ENCODE data around the gene RAMP1. TPM values are rescaled to one million over a fixed set of nuclear protein-coding genes. Genes with fewer than 3 reads are reported as not detected.
"Not testable (repeated sequence)": the region's sequence is repeated elsewhere in the genome, so short reads cannot be mapped to it uniquely, and the experiment has no call there.

RAMP1 gene
- total RNA-seq, 1 donor from 2014 or later = 176 TPM

GRCh38 chr2:237946423-237946822 is 87.0 kb downstream of the RAMP1 start:
- H3K4me3 Mint-ChIP-seq (ENCODE audit: unreplicated experiment) = no peak overlapping the region
- H3K9me3 Mint-ChIP-seq (ENCODE audit: low read depth) = peaks cover 11% of the 10 kb centered on the region
- TF ChIP-seq CTCF (IDR thresholded peaks at IDR 0.05) = no peak
- H3K27me3 Mint-ChIP-seq (ENCODE audit: low read depth) = no peaks in the 10 kb centered on the region
- H3K36me3 Mint-ChIP-seq (ENCODE audit: low read depth) = no peaks in the 10 kb centered on the region
- peaks cover 11% of the 10 kb centered on the region for H3K4me1 Mint-ChIP-seq (ENCODE audit: low read depth)
- no peak for DNase-seq (ENCODE audit: low spot score)
- no peak overlapping the region for H3K27ac Mint-ChIP-seq (ENCODE audit: unreplicated experiment)

GRCh38 chr2:237951354-237951753 is 91.9 kb downstream of the RAMP1 start:
- not testable (repeated sequence) for H3K27ac Mint-ChIP-seq (ENCODE audit: unreplicated experiment); H3K4me1 Mint-ChIP-seq (ENCODE audit: low read depth); DNase-seq (ENCODE audit: low spot score); H3K9me3 Mint-ChIP-seq (ENCODE audit: low read depth); H3K36me3 Mint-ChIP-seq (ENCODE audit: low read depth); H3K4me3 Mint-ChIP-seq (ENCODE audit: unreplicated experiment); H3K27me3 Mint-ChIP-seq (ENCODE audit: low read depth)

- Mint-ChIP-seq H3K4me3 (ENCODE audit: unreplicated experiment) (no peak overlapping the region), H3K36me3 (ENCODE audit: low read depth) (no peaks in the 10 kb centered on the region), H3K27me3 (ENCODE audit: low read depth) (no peaks in the 10 kb centered on the region), H3K4me1 (ENCODE audit: low read depth) (no peaks in the 10 kb centered on the region), H3K9me3 (ENCODE audit: low read depth) (peaks cover 3% of the 10 kb centered on the region), H3K27ac (ENCODE audit: unreplicated experiment) (no peak overlapping the region)
- TF ChIP-seq CTCF (IDR thresholded peaks at IDR 0.05) = no peak
- no peak for DNase-seq (ENCODE audit: low spot score)
These were observed 92.5 kb downstream of the RAMP1 start for GRCh38 chr2:237951878-237952277.

GRCh38 chr2:237952851-237953250 is 93.4 kb downstream of the RAMP1 start:
- H3K27ac Mint-ChIP-seq (ENCODE audit: unreplicated experiment) = no peak overlapping the region
- no peaks in the 10 kb centered on the region for H3K27me3 Mint-ChIP-seq (ENCODE audit: low read depth)
- no peaks in the 10 kb centered on the region for H3K36me3 Mint-ChIP-seq (ENCODE audit: low read depth)
- no peak for TF ChIP-seq CTCF (IDR thresholded peaks at IDR 0.05)
- no peak for DNase-seq (ENCODE audit: low spot score)
- no peak overlapping the region for H3K4me3 Mint-ChIP-seq (ENCODE audit: unreplicated experiment)
- no peaks in the 10 kb centered on the region for H3K4me1 Mint-ChIP-seq (ENCODE audit: low read depth)
- H3K9me3 Mint-ChIP-seq (ENCODE audit: low read depth) = no peaks in the 10 kb centered on the region

GRCh38 chr2:237955640-237956401 is 96.4 kb downstream of the RAMP1 start:
- H3K4me1 Mint-ChIP-seq (ENCODE audit: low read depth) = no peaks in the 10 kb centered on the region
- H3K27me3 Mint-ChIP-seq (ENCODE audit: low read depth) = no peaks in the 10 kb centered on the region
- no peak overlapping the region for H3K4me3 Mint-ChIP-seq (ENCODE audit: unreplicated experiment)
- no peak overlapping the region for H3K27ac Mint-ChIP-seq (ENCODE audit: unreplicated experiment)
- DNase-seq (ENCODE audit: low spot score) = no peak
- peaks cover 3% of the 10 kb centered on the region for H3K9me3 Mint-ChIP-seq (ENCODE audit: low read depth)
- H3K36me3 Mint-ChIP-seq (ENCODE audit: low read depth) = no peaks in the 10 kb centered on the region
- no peak for TF ChIP-seq CTCF (IDR thresholded peaks at IDR 0.05)

- Mint-ChIP-seq H3K36me3 (ENCODE audit: low read depth) (no peaks in the 10 kb centered on the region), H3K27me3 (ENCODE audit: low read depth) (no peaks in the 10 kb centered on the region), H3K4me3 (ENCODE audit: unreplicated experiment) (no peak overlapping the region), H3K27ac (ENCODE audit: unreplicated experiment) (no peak overlapping the region), H3K4me1 (ENCODE audit: low read depth) (no peaks in the 10 kb centered on the region), H3K9me3 (ENCODE audit: low read depth) (peaks cover 3% of the 10 kb centered on the region)
- no peak for DNase-seq (ENCODE audit: low spot score)
- TF ChIP-seq CTCF (IDR thresholded peaks at IDR 0.05) = peak; percentile 46
These were observed 96.9 kb downstream of the RAMP1 start for GRCh38 chr2:237956402-237956736.
